Amniotic epithelial cell (primary cell): ENCODE data around the gene ZNF692.
"Not testable (repeated sequence)": the region's sequence is repeated elsewhere in the genome, so short reads cannot be mapped to it uniquely, and the experiment has no call there.

Experiments
- DNase-seq: peaks from one replicate; pipeline ENCODE4 v3.0.0-alpha.2; 2010; ENCODE audit warnings: low read depth

The ZNF692 gene

DNA sequence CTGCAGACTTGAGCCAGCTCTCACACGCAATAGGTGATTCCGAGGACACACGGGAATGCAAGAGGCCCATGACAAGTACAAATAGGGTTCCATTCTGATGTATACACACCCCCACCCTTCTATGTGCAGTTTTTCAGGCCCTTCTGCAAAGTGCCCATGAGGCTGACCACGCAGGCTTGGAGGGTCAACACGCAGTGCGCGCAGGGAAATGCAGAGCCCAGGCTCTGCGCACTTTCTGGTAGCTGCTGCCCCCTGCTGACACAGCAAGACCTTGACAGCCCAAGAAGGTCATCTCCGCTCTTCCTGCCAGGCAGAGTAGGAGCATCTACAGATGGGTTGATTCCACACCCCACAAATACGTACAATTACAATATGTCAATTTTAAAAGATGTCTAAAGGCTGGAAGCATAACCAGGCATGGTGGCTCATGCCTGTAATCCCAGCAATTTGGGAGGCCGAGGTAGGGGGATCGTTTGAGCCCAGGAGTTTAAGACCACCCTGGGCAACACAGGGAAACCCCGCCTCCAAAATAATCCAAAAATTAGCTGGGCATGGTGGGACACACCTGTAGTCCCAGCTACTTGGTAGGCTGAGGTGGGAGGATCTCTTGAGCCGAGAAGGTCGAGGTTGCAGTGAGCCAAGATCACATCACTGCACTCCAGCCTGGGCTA is 51.7 kb downstream of the ZNF692 start:
- DNase-seq, result peak; percentile 46

DNA sequence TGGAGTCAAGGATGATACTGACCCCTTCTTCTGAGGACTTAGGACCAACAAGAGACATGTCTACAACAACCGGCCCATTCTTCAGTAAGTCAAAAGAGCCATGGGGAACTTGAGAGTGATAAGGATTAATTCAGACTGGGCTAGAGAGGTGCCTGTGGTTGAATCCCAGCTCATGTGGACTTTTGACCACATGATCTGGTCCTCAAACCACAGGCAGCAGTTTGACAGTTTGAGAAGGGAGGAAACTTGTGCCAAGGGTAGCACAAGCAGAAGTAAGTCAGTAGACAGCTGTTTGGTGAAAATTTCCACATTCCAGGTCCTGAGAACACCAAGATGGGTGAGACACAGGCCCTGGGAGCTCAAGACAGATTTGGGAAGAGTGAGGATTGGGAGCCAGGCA is 53.0 kb downstream of the ZNF692 start:
- no peak for DNase-seq

- DNase-seq, result no peak
Measured at GRCh38 chr1:248804771-248805681, 53.9 kb downstream of the ZNF692 start.

DNA sequence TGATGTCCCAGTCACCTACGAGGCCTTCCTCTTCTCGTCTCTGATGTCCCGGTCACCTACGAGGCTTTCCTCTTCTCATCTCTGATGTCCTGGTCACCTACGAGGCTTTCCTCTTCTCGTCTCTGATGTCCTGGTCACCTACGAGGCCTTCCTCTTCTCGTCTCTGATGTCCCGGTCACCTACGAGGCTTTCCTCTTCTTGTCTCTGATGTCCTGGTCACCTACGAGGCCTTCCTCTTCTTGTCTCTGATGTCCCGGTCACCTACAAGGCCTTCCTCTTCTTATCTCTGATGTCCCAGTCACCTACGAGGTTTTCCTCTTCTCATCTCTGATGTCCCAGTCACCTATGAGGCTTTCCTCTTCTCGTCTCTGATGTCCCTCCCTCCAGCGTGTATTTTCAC is 55.4 kb downstream of the ZNF692 start:
- not testable (repeated sequence) for DNase-seq

- DNase-seq, result no peak
Measured at GRCh38 chr1:248802454-248802853, 56.4 kb downstream of the ZNF692 start.

- no peak for DNase-seq
Measured at GRCh38 chr1:248800459-248800858, 58.4 kb downstream of the ZNF692 start.
